Breast epithelium (tissue), 4 donors: Measurements from ENCODE around the gene F2RL1. TPM values are rescaled to one million over a fixed set of nuclear protein-coding genes. Genes with fewer than 3 reads are reported as not detected.

Experiments used
- DNase-seq, 2 donors: peaks; one replicate each; pipeline ENCODE4 v3.0.0-alpha.2; 2019; ENCODE audit warnings: low spot score in 2 of 2
- H3K27ac ChIP-seq, 2 donors: fragments of 200-600 bp; sonication (generic) in 1 of 2; one replicate each; pipeline ENCODE4 v1.5.1; 2016 to 2019; ENCODE audit warnings: mild to moderate bottlenecking in 1 of 2
- H3K27me3 ChIP-seq, 2 donors: fragments of 200-600 bp; sonication (generic) in 1 of 2; one replicate each; pipeline versions ENCODE4 v1.5.1 to v1.6.0; 2017 to 2019; ENCODE audit warnings: control low read depth in 1 of 2, mild to moderate bottlenecking in 1 of 2
- H3K36me3 ChIP-seq: fragments of 200-600 bp; one replicate; pipeline ENCODE4 v1.5.1; 2019
- H3K4me1 ChIP-seq, 2 donors: fragments of 200-600 bp; sonication (generic); one replicate each; pipeline ENCODE4 v1.5.1; 2016 to 2019; ENCODE audit warnings: control low read depth in 1 of 2
- H3K4me3 ChIP-seq, 3 donors: fragments of 200-600 bp; sonication (generic); 1 replicate in 2 of 3; 2 replicates in 1 of 3; pipeline ENCODE4 v1.5.1; 2016 to 2019; ENCODE audit warnings: mild to moderate bottlenecking in 3 of 3, moderate library complexity in 2 of 3
- H3K9me3 ChIP-seq, 2 donors: fragments of 200-600 bp; sonication (generic) in 1 of 2; one replicate each; pipeline ENCODE4 v1.5.1; 2016 to 2019; ENCODE audit warnings: control low read depth in 1 of 2
- CTCF ChIP-seq, 3 donors: fragments of 450-650 bp; IDR thresholded peaks; one replicate each; pipeline ENCODE4 v1.5.1; 2016 to 2017; ENCODE audit warnings: antibody characterized with exemption in 3 of 3, mild to moderate bottlenecking in 3 of 3, moderate library complexity in 3 of 3
- POLR2A ChIP-seq: fragments of 450-650 bp; IDR thresholded peaks from one replicate; pipeline ENCODE4 v1.6.1; 2016; ENCODE audit warnings: antibody characterized with exemption, mild to moderate bottlenecking, moderate library complexity
- POLR2AphosphoS5 ChIP-seq, 3 donors: sonication (generic); formaldehyde crosslinking; IDR thresholded peaks; one replicate each; pipeline ENCODE4 v1.6.1; 2017; ENCODE audit warnings: antibody characterized with exemption in 3 of 3
- intact Hi-C: fragments of 100-400 bp; cut with DNase I; formaldehyde crosslinking; loops from one replicate; pipeline ENCODE4 v1.15.1; 2023; ENCODE audit warnings: low total_unique reads
- total RNA-seq, 3 donors: library from RNA; depleted of rRNA; stranded (reverse); fragments of >200 nt; gene quantifications; one replicate each; pipeline ENCODE4 v1.1.0, GENCODE V29; 2016

The F2RL1 gene
- total RNA-seq, 3 donors from 2014 or later: 0.64 to 13.8 (median 5.6) TPM

DNA sequence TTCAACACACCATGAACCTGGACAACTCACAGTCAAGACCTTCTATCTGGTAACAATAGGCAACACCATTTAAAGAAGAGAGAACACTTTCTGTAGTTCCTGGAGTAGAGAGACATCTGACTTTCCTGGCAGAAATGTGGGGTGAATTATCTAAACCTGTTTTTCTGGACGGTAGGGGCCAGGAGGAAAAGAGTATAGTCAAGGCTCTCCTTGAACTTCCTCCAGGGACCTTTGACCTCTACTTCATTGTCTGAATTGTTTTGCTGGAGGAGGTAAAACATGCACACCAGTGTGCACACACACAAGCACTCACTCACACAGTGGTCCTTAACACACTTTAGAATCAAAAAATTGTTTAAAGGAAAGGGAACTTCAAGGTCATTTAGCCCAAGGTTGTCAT, 44.2 kb downstream of the F2RL1 start:
- DNase-seq: no peak
- TF ChIP-seq POLR2A: no peak
- no peak for TF ChIP-seq POLR2AphosphoS5 (IDR thresholded peaks at IDR 0.05)
- TF ChIP-seq CTCF (IDR thresholded peaks at IDR 0.05): no peak
- H3K27ac ChIP-seq: no peak overlapping the region
- H3K9me3 ChIP-seq: no peaks in the 10 kb centered on the region
- no peaks in the 10 kb centered on the region for H3K4me1 ChIP-seq
- intact Hi-C loops: no loop called here
- H3K4me3 ChIP-seq: no peak overlapping the region
- no peaks in the 10 kb centered on the region for H3K27me3 ChIP-seq
- H3K36me3 ChIP-seq: no peaks in the 10 kb centered on the region

- no peak for DNase-seq
- no peaks in the 10 kb centered on the region for H3K4me1 ChIP-seq
- no peak overlapping the region for H3K4me3 ChIP-seq
- no peaks in the 10 kb centered on the region for H3K9me3 ChIP-seq
- H3K36me3 ChIP-seq: no peaks in the 10 kb centered on the region
- H3K27ac ChIP-seq: no peak overlapping the region
- TF ChIP-seq POLR2A: no peak
- TF ChIP-seq POLR2AphosphoS5 (IDR thresholded peaks at IDR 0.05): no peak
- TF ChIP-seq CTCF (IDR thresholded peaks at IDR 0.05): no peak
- intact Hi-C loops: no loop called here
- no peaks in the 10 kb centered on the region for H3K27me3 ChIP-seq
Measured at GRCh38 chr5:76866503-76866902, 47.7 kb downstream of the F2RL1 start.

- H3K27me3 ChIP-seq: no peaks in the 10 kb centered on the region
- no peak overlapping the region for H3K27ac ChIP-seq
- intact Hi-C loops: no loop called here
- H3K4me1 ChIP-seq: no peaks in the 10 kb centered on the region
- TF ChIP-seq POLR2AphosphoS5 (IDR thresholded peaks at IDR 0.05) (no peak), CTCF (IDR thresholded peaks at IDR 0.05) (no peak), POLR2A (no peak)
- no peaks in the 10 kb centered on the region for H3K9me3 ChIP-seq
- no peak for DNase-seq
- no peak overlapping the region for H3K4me3 ChIP-seq
- H3K36me3 ChIP-seq: no peaks in the 10 kb centered on the region
Measured at GRCh38 chr5:76867038-76867437, 48.2 kb downstream of the F2RL1 start.

DNA sequence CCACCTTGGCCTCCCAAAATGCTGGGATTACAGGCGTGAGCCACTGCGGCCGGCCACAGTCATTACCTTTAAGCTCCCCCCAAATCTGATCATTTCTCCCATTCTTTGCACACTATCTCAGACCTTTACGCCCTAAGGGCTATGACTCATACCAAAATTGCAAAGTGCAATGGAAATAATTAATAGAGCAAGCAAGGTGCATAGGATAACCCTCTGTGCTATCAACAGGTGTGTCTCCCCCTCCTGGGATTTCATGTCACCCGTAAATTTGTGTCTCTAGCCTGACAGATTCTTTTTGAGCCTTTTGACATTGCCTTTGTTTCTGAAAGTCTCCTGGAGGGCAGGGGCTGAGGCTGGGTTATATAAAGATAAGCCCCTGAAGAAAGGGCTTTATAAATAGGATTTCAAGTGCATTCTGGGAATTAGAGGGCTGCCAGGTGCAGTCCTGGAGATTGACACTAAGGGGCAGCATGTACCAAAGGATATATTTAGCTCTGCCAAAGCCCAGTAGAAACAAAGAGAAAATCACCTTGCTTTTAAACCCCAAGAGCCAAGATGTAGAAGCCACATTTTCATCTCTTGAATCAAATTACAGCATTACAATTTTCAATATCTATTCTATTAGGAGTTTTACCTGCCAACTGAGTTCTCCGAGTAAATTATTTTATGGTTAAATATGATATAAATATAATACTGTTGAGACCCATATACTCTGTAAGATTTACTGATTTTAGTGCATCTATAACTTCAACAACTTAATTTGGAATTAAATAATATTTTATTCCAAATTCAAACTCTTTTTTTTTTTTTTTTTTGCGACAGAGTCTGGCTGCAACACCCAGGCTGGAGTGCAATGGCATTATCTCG, 49.2 kb downstream of the F2RL1 start:
- TF ChIP-seq POLR2A (no peak), CTCF (IDR thresholded peaks at IDR 0.05) (peak in 2 of 3 donors; percentile 52 to 68), POLR2AphosphoS5 (IDR thresholded peaks at IDR 0.05) (no peak)
- H3K36me3 ChIP-seq: no peaks in the 10 kb centered on the region
- H3K9me3 ChIP-seq: no peaks in the 10 kb centered on the region
- no peak overlapping the region for H3K27ac ChIP-seq
- H3K4me1 ChIP-seq: no peaks in the 10 kb centered on the region
- intact Hi-C loops: no loop called here
- H3K27me3 ChIP-seq: no peaks in the 10 kb centered on the region
- H3K4me3 ChIP-seq: no peak overlapping the region
- DNase-seq: no peak

DNA sequence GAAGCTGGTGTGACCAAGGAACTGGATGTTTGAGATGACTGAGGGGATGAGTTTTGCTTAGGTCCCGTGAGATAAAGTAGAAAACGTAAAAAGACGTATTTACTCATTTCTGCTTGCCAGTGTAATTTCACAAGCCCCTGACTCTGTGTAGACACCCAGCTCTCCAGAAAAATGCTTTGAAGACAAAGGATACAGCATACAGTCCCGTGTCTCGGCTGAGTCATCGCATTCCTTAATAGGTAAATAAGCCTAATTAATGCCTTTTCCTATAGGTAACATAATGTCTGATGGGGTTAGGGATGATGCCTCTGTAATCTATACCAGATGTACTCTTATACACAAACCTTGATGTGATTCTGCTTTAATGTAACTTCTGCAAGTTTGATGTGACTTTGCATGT, 51.2 kb downstream of the F2RL1 start:
- H3K4me3 ChIP-seq: no peak overlapping the region
- DNase-seq: no peak
- H3K4me1 ChIP-seq: no peaks in the 10 kb centered on the region
- no peak overlapping the region for H3K27ac ChIP-seq
- intact Hi-C loops: no loop called here
- H3K36me3 ChIP-seq: no peaks in the 10 kb centered on the region
- TF ChIP-seq CTCF (IDR thresholded peaks at IDR 0.05) (no peak), POLR2A (no peak), POLR2AphosphoS5 (IDR thresholded peaks at IDR 0.05) (no peak)
- H3K9me3 ChIP-seq: no peaks in the 10 kb centered on the region
- no peaks in the 10 kb centered on the region for H3K27me3 ChIP-seq
